NCI-H128 (cell line): Measurements from ENCODE around the gene PNMA6E.
"Not testable (repeated sequence)": the region's sequence is repeated elsewhere in the genome, so short reads cannot be mapped to it uniquely, and the experiment has no call there.

ENCODE experiments used
- DNase-seq: peaks from one replicate; lab custom pipeline; 2025; ENCODE audit not compliant: unreplicated experiment; lab: John Stamatoyannopoulos, UW

PNMA6E gene

DNA sequence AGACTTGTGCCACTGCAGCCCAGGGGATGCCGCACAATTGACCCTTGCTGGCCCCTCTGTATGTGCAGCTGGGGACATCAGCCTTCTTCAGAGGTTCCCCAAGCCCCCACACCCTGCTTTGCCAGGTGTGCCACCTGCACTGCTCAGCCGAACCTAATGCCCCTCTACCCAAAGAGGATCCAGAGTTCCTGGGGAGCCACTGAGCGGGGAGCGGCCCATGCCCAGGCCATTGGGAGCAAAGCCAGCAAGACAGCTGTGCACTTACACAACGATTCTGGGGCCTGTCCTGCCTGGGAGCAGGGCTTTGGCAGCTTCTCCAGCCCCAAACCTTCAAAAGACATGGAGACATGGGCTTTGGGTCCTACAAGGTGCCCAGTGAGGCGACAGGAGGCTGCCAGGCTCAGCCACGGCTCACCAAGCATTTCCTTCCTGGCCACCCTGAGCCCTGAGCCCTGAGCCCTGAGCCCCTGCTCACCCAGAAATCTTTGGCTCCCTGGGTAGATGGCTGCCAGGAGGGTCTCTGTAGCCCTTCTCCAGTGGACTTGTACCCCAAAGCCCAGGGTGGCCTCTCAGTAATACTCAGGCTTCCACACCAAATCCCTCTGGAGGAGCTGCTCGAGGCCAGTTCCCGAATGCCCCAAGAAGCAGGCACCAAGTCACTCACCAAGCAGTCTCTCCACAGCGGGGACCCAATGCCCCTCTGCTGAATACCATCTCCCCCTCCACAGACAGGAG lies 13.0 kb downstream of the PNMA6E start:
- DNase-seq: no peak

DNA sequence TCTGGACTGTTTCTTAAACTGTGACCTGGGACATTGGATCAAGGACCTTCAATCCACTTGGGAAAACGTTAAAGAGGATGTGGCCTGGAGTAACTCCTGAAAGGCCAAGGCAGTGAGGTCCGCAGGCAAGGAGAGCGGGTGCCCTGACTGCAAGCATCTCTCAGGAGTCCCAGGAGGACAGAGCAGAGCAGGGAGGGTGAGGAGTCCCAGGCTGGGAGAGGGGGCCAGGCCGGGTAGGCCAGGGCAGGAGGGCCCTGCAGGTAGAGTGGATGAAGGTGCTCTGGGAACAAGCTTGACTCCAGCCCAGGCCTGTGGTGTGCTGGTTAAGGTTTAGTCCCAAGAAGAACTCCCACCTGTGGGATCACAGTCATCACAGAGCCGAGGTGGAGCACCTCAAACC lies 13.8 kb downstream of the PNMA6E start:
- DNase-seq: no peak

DNA sequence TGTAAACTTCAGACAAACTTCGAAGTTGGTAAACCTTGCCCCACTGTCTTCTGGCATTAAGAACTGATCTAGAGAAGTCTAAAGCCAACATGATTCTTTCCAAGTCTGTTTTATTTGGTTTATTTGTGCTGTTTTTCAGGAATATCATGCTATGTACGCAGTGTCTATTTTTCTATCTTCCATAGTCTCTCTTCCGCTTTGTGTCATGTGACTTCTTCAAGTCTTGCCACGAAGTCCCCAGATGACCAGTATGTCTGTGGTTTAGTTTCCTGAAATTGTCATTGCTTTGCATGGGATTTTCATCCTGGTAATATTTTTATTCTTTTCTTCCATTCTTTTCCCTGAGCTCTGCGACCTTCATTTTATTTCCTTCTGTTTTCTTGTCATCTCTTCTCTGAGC lies 15.1 kb downstream of the PNMA6E start:
- DNase-seq: no peak

DNA sequence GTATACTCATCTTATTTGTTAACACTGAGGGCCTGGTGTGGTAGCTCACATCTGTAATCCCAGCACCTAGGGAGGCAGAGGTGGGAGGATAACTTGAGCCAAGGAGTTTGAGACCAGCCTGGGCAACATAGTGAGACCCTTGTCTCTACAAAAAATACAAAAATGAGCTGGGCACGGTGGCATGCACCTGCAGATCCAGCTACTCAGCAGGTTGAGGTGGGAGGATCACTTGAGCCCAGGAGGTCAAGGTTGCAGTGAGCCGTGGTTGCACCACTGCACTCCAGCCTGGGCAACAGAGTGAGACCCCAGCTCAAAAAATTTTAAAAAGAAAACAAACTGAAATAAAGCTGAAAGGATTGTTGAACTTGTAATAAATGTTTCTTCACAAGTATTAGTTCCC lies 16.2 kb downstream of the PNMA6E start:
- not testable (repeated sequence) for DNase-seq

DNA sequence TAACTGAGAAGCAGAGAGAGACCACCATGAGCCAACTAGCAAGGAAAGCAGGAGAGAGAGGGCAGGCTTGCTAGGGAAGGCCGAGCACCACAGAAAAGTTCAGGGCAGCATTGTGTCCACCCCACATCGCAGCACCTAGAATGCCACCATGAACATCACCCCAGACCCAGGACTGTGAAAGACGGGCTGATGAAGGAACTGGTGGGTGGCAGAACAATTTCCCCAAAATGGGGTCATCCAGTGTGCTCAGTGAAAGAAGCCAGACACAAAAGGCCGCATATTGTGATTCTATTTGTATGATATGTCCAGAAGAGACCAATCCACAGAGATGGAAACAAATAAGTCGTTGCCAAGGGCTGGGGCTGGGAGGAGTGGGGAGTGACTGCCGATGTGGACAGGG lies 16.8 kb downstream of the PNMA6E start:
- DNase-seq: no peak

DNA sequence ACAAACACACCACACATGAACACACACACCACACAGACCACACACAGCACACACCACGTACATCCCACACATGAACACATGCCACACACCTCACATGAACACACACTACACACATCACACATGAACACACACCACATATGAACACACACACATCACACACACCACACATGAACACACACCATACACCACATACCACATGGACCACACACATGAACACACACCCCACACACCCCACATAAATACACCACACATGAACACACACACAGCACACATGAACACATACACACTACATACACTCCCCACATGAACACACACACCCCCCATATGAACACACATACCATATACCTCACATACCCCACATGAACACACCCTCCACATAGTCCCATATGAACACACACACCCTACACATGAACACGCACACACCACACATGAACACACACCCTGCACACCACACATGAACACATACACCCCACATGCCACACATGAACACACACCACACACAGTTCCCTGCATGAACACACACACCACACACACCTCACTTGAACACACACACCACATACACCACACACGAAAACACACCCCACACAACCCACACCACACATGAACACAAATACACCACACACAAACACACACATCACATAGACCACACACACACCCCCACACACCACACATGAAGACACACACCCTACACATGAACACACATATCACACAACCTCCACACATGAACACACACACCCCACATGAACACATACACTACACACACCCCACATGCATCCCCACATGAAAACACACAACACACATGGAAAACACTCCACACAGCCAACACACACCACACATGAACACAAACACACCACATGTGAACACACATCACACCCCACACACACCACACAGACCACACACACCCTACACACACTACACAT lies 18.3 kb downstream of the PNMA6E start:
- no peak for DNase-seq

DNA sequence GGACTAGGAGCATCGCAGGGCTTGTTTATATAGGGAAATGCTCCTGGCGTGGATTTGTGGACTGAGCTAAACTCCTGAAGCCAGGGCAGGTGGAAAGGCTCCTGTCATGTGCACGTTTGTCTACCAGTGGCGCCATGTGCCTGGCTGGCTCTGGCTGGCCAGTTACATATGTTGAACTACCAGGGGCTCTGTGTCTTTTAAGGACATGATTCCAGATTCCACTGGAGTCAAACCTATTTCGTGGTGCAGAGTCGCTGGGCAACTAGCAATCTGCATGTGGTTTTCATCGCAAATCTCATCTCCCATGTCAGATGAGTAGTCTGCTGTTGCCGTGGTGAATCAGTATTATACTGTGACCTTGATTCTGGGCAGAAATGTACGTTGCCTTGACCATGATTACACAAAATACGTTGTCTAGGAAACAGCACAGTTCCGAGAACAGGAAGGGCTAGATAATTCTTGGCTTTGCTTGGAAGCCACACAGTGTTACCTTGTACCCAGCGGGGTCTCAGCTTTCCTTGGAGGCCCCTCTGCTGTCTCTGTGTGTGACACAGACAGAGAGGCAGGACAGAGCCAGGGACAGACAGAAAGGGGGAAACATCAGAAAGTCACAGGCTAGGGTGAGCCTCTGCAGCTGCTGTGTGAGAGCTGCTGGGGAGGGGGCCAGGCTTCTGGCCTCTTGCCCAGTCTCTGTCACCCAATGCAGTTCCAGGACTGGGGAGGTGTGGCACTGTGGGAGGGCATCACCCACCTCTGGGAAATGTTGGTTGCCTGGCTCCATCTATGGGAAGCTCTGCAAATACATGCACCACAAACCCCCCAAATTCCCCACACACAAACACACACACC lies 19.2 kb downstream of the PNMA6E start:
- peak; percentile 50 for DNase-seq

DNA sequence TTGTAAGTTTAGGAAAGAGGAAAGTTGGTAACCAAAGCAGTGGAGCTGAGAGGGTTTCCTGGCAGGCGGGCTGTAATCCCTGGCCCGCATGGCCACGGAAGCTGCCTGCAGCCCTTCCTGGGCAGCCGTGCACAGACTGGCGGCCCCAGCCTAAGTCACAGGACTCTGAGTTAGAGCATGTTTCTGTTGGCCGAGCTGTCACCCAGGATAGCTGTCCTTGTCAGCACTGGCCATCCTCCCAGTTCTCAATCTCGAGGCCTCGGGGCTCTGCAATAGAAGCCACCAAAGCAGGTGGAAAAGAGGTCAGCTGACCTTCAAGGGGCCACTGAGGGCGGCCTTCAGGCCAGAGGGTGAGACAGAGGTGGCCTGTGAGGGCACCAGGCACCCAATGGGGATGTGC lies 20.5 kb downstream of the PNMA6E start:
- no peak for DNase-seq

DNA sequence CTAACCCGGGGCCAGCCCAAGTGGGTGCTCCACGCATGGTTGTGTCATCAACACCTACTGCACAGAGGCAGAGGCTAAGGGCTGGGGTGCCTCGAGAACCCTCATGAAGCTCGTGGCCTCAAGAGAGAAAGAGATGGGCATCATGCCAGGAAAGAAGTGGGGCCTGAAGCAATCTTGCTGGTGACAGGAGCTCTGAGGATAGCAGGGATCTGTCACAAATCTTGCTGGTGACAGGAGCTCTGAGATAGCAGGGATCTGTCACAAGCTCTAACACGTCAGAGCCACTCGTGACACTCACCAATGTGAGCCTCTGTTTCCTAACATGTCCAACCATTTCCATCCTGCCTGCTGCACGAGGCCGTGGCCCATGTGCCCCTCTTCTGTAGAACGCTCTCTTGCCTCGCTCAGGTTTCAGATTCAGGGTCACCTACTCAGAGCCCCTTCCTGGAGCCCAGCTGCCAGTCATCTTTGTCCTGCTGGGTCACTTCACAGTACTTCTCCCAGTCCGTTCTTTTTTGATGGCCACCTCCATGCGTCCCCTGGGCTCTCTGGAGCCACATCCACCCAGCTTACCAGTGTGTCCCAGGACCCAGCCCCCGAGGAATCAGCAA lies 21.1 kb downstream of the PNMA6E start:
- no peak for DNase-seq

DNA sequence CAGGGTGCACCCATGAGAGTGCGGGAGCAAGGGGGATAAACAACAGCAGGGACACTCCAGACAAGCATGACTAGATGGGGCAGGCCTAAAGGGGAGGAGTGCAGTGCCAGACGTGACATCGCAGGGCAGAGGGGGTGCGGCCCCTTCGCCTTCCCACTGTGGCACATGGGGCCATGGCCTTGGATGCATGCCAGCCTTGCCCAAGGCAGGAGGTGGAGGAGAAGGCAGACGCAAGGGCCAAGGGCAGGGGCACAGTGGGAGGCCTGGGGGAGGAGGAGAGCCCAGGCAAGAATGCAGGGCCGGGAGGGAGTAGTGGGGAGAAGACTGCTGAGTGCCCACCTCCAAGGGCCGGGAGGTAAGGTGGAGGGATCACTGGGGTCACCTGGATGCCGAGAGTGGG lies 21.6 kb downstream of the PNMA6E start:
- no peak for DNase-seq

DNA sequence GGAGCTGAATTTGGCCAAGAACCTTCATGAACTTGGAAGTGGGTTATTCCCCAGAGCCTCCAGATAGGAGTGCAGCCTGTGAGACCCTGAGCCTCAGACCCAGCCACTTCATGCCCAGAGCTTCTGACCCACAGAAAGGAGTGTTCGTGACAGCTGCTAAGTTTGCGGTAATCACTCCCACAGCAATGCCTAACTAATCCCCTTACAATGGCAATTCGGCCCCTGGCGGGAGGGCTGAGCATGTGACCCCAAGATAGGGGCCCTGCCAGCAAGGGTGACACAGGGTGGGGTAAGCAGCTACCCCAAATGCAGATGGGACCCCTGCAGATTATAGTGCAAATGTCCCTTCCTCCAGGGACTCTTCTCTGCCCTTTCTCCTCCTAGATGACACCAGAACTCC lies 22.5 kb downstream of the PNMA6E start:
- DNase-seq: no peak

DNA sequence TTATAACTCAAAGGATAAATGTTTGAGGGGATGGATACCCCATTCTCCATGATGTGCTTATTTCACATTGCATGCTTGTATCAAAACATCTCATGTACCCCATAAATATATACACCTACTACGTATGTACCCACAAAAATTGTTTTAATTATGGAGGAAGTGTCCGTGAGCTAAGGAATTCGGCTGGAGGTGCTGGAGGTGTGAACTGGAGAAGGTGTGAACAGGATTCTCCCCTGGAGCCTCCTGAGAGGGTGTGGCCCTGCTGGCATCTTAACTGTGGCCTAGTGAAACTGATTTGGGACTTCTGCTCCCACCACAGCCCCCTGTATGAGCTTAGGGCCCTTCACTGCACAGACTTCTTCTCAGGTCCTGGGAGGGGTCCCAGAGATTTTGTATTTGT lies 23.4 kb downstream of the PNMA6E start:
- no peak for DNase-seq

DNA sequence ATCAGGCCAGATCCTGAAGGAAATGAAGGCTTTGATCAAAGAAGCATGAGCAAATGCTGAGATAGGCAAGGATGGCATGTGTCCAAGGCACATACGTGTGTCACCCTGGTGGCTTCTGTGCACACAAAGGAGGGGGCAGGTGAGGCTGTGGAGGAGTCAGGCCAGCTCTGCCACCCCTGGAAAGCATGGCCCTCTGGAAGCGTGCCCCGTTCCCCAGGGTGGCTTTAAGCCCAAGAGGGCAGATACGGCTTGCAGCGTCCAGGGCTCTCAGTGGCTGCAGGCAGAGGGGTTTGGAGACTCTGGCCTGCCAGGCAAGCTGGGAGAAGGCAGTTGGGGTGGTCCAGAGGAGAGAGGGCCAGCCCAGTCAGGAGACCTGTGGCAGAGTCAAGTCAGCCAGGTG lies 25.6 kb downstream of the PNMA6E start:
- DNase-seq: no peak

DNA sequence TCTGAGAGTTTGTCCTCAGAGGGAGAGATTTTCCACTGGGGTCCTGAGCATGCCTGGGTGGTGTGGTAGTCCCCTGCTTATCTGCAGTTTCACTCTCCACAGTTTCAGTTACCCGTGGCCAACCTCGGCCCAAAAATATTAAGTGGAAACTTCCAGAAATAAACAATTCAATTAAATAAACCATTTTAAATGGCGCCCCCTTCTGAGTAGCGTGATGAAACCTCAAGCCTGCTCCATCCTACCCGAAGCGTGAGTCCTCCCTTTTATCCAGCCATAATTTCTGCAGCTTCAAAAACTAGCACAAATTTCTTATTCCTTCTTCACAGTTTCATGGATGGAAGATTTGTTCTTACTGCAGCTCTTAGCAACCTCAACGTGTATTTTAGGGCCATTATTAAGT lies 26.7 kb downstream of the PNMA6E start:
- DNase-seq: no peak

DNA sequence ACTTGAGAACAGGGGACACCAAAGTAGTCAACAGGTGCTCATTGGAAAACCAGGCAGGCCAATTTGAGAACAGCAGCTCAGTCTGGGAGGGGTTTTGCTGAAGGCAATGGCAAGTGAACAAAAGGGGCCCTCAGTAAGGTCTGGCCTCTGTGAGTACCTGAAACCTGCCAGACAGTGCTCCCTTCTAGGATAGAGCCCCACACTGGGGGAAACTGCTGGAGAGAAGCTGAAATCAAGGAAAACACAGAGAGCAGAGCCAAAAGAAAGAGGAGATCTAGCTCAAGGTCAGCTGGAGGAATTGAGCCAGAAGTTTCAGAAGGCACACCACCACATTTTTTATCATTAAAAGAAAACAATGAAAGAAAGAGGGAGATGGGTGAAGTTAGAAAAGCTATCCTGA lies 28.2 kb downstream of the PNMA6E start:
- DNase-seq: no peak

DNA sequence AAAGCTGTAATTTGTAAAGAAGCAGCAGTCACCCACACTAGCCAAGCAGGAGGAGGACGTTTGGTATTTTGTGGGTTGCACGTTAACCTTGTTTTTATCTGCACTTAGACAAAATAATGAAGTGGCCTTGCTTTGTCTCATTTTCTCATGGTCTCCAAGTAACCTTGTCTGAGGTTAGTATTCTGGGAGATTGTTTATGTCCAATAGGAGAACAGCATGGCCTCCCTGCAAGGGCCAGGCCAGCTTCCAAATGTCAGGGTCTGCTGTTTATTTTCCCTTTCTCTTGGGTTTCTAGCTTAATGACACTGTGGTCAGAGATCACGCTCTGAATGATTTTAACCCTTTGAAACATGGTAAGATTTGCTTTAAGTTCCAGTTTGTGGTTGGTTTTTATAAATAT lies 29.9 kb downstream of the PNMA6E start:
- no peak for DNase-seq

DNA sequence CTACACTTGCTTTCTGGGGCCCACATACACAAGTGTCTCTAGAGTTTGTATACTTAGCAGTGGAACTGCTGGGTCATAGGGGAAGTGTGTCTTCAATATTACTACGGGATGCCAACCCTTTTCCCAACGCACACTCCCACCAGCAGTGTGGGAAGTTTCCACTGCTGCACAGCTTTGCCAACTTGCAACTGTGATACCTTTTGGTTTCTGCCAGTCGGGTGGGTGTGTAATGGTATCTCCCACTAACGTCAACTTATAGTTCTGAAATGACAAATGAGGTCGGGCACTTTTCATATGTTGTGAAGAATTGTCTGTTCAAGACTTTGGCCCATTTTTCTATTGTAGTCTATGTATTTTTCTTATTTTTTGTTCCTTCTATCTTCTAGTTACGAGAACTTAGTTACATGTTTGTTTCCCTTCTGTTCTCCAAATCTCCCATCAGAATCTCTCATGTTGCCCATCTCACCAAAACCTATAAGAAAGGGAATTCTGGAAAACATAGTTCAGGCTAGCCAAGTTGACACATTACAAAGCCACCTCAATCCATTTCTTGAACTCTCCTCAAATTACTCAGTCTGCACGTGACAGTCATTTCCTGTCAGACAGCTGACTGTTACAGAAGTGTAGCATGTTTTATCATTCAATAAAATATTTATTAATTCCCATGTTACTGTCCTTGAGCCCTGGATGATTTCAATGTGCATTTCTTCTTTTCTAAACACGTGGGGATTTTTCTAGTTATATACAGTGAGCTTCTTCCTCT lies 30.7 kb downstream of the PNMA6E start:
- DNase-seq: no peak

DNA sequence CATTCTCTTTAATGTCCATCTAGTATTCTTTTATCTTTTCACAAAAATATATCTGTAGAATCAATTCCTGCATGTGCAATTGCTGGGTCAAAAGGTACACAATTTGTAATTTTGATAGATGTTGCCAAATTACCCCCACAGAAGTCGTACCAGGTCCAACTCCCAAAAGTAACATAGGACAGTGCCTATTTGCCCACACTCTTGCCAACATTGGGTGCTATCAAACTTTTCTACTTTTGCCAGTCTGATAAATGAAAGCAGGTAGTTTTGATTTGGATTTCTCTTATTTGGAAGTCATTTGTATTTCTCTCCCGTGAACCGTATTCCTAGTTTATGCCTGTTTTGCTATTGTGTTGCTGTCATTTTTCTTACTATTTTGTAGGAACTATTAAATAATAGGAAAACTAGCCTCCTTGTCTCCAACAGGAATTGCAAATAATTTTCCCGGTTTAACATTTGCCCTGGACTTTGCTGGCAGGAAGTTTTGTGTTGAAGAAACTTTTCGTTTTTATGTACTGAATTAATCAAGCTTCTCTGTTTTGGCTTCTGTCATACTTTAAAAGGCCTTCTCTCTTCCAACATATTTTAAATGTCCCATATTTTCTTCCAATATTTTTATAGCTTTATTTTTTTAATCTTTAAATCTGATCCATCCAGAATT lies 34.1 kb downstream of the PNMA6E start:
- DNase-seq: no peak

DNA sequence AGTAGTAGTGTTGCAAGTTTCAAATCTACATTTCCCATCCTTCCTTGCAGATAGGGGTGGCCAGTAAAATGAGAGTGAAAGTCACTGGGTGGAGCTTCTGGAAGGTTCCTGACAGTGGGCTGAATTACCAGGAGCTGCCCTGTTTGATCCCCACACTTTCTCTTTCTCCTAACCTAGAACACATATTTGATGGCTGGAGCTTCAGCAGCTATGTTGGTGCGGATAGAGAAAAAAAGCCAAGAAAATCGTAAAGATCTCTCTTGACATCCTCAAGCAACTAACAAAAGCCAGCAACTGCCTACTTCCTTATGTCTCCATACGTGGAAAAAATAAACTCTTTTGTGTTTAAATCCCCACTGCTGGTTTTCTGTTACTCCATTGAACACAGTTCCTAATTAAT lies 35.0 kb downstream of the PNMA6E start:
- DNase-seq: no peak

DNA sequence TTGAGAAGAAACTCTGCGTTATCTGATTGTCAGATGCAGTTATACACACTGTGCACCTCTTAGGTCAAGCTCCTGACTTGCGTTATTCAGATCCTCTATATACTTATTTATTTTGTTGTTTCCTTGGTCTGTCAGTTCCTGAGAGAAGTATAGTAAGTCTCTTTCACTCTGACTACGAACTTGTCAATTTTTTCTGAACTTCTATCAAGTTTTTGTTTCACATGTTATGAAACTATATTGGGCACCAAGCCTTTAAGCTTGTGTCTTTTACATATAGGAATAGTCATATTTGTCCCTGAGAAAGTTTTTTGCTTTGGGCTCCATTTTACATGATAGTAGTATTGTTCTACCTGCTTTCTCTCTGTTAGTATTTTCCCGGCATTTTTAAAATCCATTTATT lies 35.5 kb downstream of the PNMA6E start:
- DNase-seq: no peak
